Hepatocyte (in vitro differentiated cells): ENCODE data around the gene RABL6.

Experiments used
- CTCF ChIP-seq: fragments of 200-600 bp; sonication (generic); IDR thresholded peaks from 2 replicates; pipeline ENCODE4 v1.5.1; 2016; ENCODE audit warnings: antibody characterized with exemption, mild to moderate bottlenecking; ENCODE audit not compliant: poor library complexity
- EZH2 ChIP-seq: fragments of 200-600 bp; sonication (generic); IDR thresholded peaks from 2 replicates; pipeline ENCODE4 v1.6.1; 2016; ENCODE audit warnings: antibody characterized with exemption, mild to moderate bottlenecking, borderline replicate concordance

GRCh38 chr9:136773386-136774044 lies 34.2 kb upstream of the RABL6 start:
- no peak for TF ChIP-seq CTCF
- TF ChIP-seq EZH2 = no peak
